Epithelial cell of esophagus (primary cell): ENCODE results near the gene NDUFB5.

Source experiments
- DNase-seq: peaks from one replicate; pipeline ENCODE4 v3.0.0; 2010; ENCODE audit warnings: low read depth
- H3K4me3 ChIP-seq: 2 replicates; pipeline ENCODE4 v1.5.1; 2011; ENCODE audit warnings: mild to moderate bottlenecking, low read length, control low read depth
- CTCF ChIP-seq: IDR thresholded peaks from 2 replicates; pipeline ENCODE4 v1.5.1; 2011; ENCODE audit warnings: low read depth, mild to moderate bottlenecking, low read length, control low read depth, inconsistent platforms; ENCODE audit not compliant: insufficient read depth; ENCODE audit errors: missing control alignments

NDUFB5 gene

DNA sequence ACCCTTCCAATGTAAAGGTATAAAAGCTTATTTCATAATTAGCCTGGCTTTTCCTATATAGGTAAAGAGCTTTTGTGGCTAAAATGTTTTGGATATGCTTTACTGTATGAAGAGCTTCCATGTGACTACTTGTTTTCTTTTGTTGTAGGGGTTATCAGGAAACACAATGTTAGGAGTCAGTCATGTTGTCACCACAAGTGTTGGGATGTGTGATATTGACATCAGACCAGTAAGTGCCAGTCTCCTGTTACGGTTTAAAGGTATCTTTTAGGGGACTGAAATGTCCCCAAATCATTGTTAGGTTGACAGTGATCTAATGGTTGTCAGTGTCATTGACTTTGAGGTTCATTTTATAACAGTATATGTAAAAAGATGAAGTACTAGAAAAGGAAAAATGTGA, 23.6 kb upstream of the NDUFB5 start:
- no peak for DNase-seq
- no peak overlapping the region for H3K4me3 ChIP-seq
- no peak for TF ChIP-seq CTCF

GRCh38 chr3:179589143-179589542, 15.5 kb upstream of the NDUFB5 start:
- DNase-seq, result no peak
- H3K4me3 ChIP-seq, result no peak overlapping the region
- TF ChIP-seq CTCF, result no peak

GRCh38 chr3:179590669-179591068, 13.9 kb upstream of the NDUFB5 start:
- no peak for TF ChIP-seq CTCF
- no peak for DNase-seq
- H3K4me3 ChIP-seq, result no peak overlapping the region

DNA sequence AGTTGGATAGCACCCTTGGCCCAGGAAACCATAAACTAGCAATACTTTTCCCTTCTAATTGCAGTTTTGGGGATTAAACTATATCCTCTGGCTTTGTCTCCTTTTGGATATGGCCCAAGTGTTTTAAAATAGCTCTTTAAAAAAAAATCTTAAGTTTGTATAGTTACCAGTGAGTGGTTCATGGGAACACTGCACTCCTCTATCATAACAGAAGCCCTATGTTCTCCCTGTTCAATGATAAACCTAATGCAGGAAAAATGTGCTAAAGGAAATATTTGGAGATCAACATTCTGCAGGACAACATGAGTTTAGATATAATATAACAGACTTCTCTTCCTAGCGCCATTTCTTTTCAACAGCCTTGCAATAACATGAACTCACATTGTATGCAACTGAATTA, 13.3 kb upstream of the NDUFB5 start:
- no peak overlapping the region for H3K4me3 ChIP-seq
- TF ChIP-seq CTCF, result no peak
- no peak for DNase-seq

- TF ChIP-seq CTCF, result no peak
- no peak for DNase-seq
- H3K4me3 ChIP-seq, result no peak overlapping the region
These were observed 5.1 kb upstream of the NDUFB5 start for GRCh38 chr3:179599531-179599930.

DNA sequence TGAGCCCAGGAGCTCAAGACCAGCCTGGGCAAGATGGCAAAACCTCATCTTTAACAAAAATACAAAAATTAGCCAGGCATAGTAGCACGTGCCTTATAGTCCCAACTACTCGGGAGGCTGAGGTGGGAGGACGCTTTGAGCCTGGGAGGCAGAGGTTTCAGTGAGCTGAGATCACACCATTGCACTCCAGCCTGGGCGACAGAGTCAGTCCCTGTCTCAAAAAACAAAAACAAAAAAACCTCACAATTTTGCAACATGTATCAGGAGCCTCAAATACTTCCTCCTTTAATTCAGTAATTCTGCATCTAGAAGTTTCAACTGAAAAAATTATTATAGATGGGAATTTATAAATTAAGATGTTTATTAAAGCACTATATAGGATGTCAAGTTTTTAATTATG, 1.3 kb upstream of the NDUFB5 start:
- no peak for TF ChIP-seq CTCF
- no peak for DNase-seq
- H3K4me3 ChIP-seq, result peak overlapping the region; percentile 99

DNA sequence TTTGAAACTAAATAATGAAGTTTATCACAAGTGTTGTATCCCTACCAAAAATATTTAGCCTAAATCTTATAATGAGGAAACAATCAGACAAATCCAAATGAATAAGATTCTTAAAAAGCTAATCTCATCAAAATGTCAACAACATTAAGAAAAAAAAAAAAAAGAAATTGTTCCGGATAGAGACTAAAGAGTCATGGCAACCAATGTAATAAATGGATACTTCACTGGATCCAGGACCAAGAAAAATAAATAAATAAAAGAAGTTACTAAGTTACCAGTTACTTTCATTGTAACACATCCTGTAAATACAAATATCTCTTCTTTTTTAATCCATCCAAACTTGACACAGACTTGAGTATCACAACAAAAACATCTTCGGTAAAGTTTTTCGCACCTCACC, 763 bp upstream of the NDUFB5 start:
- peak overlapping the region; percentile 99 for H3K4me3 ChIP-seq
- no peak for TF ChIP-seq CTCF
- no peak for DNase-seq
